Parathyroid adenoma (tissue), 2 donors: Measurements from ENCODE around the gene ABHD15.

ENCODE experiments used
- H2AFZ ChIP-seq: fragments of 300-600 bp; sonication (generic); one replicate; pipeline ENCODE4 v1.7.0; 2017; ENCODE audit warnings: antibody characterized with exemption, mild to moderate bottlenecking
- H3K27ac ChIP-seq: fragments of 300-600 bp; sonication (generic); one replicate; pipeline ENCODE4 v1.7.0; 2017
- H3K27me3 ChIP-seq: fragments of 300-600 bp; sonication (generic); one replicate; pipeline ENCODE4 v1.7.0; 2017; ENCODE audit warnings: low read length; ENCODE audit not compliant: control insufficient read depth, insufficient read depth
- H3K36me3 ChIP-seq: fragments of 300-600 bp; sonication (generic); one replicate; pipeline ENCODE4 v1.7.0; 2017; ENCODE audit warnings: low read length; ENCODE audit not compliant: control insufficient read depth, insufficient read depth
- H3K4me1 ChIP-seq: fragments of 300-600 bp; sonication (generic); one replicate; pipeline ENCODE4 v1.7.0; 2017; ENCODE audit warnings: control low read depth
- H3K4me2 ChIP-seq: fragments of 300-600 bp; sonication (generic); one replicate; pipeline ENCODE4 v1.7.0; 2017; ENCODE audit warnings: low read length
- H3K4me3 ChIP-seq: fragments of 300-600 bp; sonication (generic); one replicate; pipeline ENCODE4 v1.7.0; 2017; ENCODE audit warnings: low read depth, low read length
- H3K79me2 ChIP-seq: fragments of 300-600 bp; sonication (generic); one replicate; pipeline ENCODE4 v1.7.0; 2017; ENCODE audit warnings: control low read depth
- H3K9ac ChIP-seq: fragments of 300-600 bp; sonication (generic); one replicate; pipeline ENCODE4 v1.7.0; 2017; ENCODE audit warnings: mild to moderate bottlenecking
- H3K9me3 ChIP-seq: fragments of 300-600 bp; sonication (generic); one replicate; pipeline ENCODE4 v1.7.0; 2017; ENCODE audit warnings: low read length; ENCODE audit not compliant: control insufficient read depth
- TF ChIP-seq, protein P1 (sequence below): fragments of 300-600 bp; sonication (generic); IDR thresholded peaks from one replicate; pipeline ENCODE4 v1.7.0; 2017; ENCODE audit warnings: antibody characterized with exemption, mild to moderate bottlenecking
- donor health status: primary hyperparathyroidism.

ABHD15 gene

DNA sequence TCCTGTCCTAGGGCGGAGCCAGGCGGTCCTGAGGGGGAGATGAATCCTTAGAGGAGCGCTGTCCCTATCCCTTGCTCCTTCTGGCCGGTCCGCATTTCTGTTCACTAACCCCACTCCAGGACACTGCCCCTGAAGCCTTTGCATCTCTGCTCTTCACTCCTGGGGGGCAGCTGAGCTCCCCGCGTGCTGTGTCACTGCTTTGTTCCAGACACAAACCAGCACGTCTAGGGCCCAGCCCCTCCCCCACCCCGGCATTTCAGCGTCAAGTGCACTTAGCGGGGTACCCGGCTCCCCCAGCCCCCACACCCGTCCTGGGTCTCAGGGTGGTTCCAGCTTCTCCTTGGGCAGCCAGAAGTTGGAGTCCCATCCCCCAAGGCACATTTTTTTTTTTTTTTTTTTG, 47.0 kb upstream of the ABHD15 start:
- Histone ChIP-seq H3K27ac (no peak overlapping the region), H3K4me1 (peaks cover 21% of the 10 kb centered on the region), H3K79me2 (no peaks in the 10 kb centered on the region), H3K36me3 (no peaks in the 10 kb centered on the region), H3K4me3 (peak overlapping the region; percentile 33), H3K9ac (no peak overlapping the region), H3K9me3 (no peaks in the 10 kb centered on the region), H2AFZ (peak overlapping the region; percentile 59), H3K4me2 (peak overlapping the region; percentile 61), H3K27me3 (no peaks in the 10 kb centered on the region)
- TF ChIP-seq, protein P1, sequence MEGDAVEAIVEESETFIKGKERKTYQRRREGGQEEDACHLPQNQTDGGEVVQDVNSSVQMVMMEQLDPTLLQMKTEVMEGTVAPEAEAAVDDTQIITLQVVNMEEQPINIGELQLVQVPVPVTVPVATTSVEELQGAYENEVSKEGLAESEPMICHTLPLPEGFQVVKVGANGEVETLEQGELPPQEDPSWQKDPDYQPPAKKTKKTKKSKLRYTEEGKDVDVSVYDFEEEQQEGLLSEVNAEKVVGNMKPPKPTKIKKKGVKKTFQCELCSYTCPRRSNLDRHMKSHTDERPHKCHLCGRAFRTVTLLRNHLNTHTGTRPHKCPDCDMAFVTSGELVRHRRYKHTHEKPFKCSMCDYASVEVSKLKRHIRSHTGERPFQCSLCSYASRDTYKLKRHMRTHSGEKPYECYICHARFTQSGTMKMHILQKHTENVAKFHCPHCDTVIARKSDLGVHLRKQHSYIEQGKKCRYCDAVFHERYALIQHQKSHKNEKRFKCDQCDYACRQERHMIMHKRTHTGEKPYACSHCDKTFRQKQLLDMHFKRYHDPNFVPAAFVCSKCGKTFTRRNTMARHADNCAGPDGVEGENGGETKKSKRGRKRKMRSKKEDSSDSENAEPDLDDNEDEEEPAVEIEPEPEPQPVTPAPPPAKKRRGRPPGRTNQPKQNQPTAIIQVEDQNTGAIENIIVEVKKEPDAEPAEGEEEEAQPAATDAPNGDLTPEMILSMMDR, result no peak

DNA sequence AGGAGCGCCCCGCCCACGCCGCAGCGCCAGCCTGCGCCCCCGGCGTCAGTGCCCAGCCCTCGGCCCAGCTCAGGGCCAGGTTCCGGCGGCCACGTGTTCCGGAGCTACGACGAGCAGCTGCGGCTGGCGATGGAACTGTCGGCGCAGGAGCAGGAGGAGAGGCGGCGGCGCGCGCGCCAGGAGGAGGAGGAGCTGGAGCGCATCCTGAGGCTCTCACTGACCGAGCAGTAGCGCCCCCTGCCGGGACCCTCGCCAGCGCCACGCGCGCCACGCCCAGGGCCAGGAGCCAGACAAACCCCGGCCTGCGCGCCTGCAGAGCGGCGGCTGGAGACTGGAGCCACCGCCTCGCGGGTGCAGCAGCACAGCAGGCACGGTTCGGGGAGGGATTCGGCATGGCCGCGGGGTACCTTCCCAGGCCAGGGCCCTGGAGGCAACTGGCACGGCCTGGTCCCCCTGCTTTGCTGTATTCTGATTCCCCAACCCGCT, 46.6 kb upstream of the ABHD15 start:
- H3K9ac ChIP-seq, result no peak overlapping the region
- peak overlapping the region; percentile 33 for H3K4me3 ChIP-seq
- no peaks in the 10 kb centered on the region for H3K79me2 ChIP-seq
- H3K27ac ChIP-seq, result no peak overlapping the region
- H2AFZ ChIP-seq, result peak overlapping the region; percentile 59
- peak overlapping the region; percentile 61 for H3K4me2 ChIP-seq
- H3K27me3 ChIP-seq, result no peaks in the 10 kb centered on the region
- peaks cover 20% of the 10 kb centered on the region for H3K4me1 ChIP-seq
- no peaks in the 10 kb centered on the region for H3K9me3 ChIP-seq
- TF ChIP-seq, protein P1, result peak; percentile 86
- no peaks in the 10 kb centered on the region for H3K36me3 ChIP-seq

DNA sequence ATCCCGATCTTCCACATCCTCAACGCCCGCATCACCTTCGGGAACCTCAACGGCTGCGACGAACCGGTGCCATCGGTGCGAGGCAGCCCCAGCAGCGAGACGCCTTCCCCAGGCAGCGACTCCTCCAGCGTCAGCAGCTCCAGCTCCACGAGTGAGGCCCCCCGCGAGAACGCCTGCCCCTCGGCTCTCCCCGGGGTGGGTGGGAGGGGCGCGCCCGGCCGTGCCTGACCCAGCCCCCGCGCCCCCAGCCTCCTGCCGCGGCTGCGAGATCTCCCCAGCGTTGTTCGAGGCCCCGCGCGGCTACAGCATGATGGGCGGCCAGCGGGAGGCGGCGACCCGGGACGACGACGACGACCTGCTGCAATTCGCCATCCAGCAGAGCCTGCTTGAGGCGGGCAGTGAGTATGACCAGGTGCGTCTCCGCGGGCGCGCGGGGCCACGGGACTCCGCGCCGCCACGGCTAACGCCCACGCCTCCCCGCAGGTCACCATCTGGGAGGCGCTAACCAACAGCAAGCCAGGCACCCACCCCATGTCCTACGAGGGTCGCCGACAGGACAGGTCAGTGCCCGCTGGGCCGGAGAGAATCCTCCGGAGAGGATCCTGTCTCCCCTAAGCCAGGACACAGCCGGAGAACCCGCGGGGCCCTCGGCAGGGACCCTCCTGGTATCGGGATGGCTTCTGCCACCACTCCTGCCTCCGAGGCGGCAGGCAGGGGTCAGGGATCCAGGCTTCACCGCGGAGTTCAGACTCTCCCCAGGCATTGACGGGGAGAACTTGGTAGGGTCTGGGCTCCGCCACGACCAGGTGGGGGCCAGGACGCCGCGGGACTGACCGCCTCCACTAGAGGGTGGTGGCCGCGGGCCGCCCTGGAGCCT, 45.8 kb upstream of the ABHD15 start:
- TF ChIP-seq, protein P1, result no peak
- H3K27me3 ChIP-seq, result no peaks in the 10 kb centered on the region
- peak overlapping the region; percentile 33 for H3K4me3 ChIP-seq
- H3K9ac ChIP-seq, result no peak overlapping the region
- H3K4me1 ChIP-seq, result peaks cover 17% of the 10 kb centered on the region
- H3K79me2 ChIP-seq, result no peaks in the 10 kb centered on the region
- H3K9me3 ChIP-seq, result no peaks in the 10 kb centered on the region
- peak overlapping the region; percentile 59 for H2AFZ ChIP-seq
- H3K27ac ChIP-seq, result no peak overlapping the region
- H3K36me3 ChIP-seq, result no peaks in the 10 kb centered on the region
- no peak overlapping the region for H3K4me2 ChIP-seq

DNA sequence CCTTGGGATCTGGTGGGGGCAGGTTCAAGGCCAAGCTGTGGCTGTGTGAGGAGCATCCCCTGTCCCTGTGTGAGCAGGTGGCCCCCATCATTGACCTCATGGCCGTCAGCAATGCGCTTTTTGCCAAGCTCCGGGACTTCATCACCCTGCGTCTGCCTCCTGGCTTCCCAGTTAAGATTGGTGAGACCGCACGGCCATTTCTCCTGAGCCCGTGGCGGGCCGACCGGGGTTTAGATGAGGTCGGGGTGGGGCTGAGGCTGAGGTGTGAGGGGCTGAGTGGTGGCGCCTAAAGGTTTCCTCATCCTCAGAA, 45.2 kb upstream of the ABHD15 start:
- no peaks in the 10 kb centered on the region for H3K36me3 ChIP-seq
- H3K27ac ChIP-seq, result no peak overlapping the region
- peaks cover 11% of the 10 kb centered on the region for H3K4me1 ChIP-seq
- H3K4me2 ChIP-seq, result no peak overlapping the region
- no peaks in the 10 kb centered on the region for H3K9me3 ChIP-seq
- TF ChIP-seq, protein P1, result no peak
- no peak overlapping the region for H3K9ac ChIP-seq
- H3K79me2 ChIP-seq, result no peaks in the 10 kb centered on the region
- no peak overlapping the region for H2AFZ ChIP-seq
- no peak overlapping the region for H3K4me3 ChIP-seq
- H3K27me3 ChIP-seq, result no peaks in the 10 kb centered on the region
